Mesenchymal stem cell (in vitro differentiated cells and primary cell): ENCODE results near the gene CLUH.

Experiments
- DNase-seq: peaks from one replicate; pipeline ENCODE4 v3.0.0-alpha.2; 2013
- H2AFZ ChIP-seq: one replicate; pipeline ENCODE4 v1.6.1; 2013; ENCODE audit warnings: low read depth, mild to moderate bottlenecking, control low read depth, inconsistent platforms, low read length, moderate library complexity
- H2AK5ac ChIP-seq: 2 replicates; pipeline ENCODE4 v1.6.1; 2013; ENCODE audit warnings: low read length, moderate library complexity, mild to moderate bottlenecking, inconsistent platforms; ENCODE audit not compliant: severe bottlenecking
- H2BK120ac ChIP-seq: one replicate; pipeline ENCODE4 v1.6.1; 2013; ENCODE audit warnings: low read depth, mild to moderate bottlenecking, inconsistent platforms, low read length, moderate library complexity
- H2BK12ac ChIP-seq, 2 experiments: one replicate each; pipeline ENCODE4 v1.6.1; 2013; ENCODE audit warnings: inconsistent platforms in 2 of 2, low read length in 2 of 2, mild to moderate bottlenecking in 2 of 2, moderate library complexity in 2 of 2, control low read depth in 1 of 2
- H2BK15ac ChIP-seq: one replicate; pipeline ENCODE4 v1.6.1; 2013; ENCODE audit warnings: mild to moderate bottlenecking, low read depth, inconsistent platforms; ENCODE audit not compliant: poor library complexity, severe bottlenecking
- H2BK5ac ChIP-seq: 2 replicates; pipeline ENCODE4 v1.6.1; 2013; ENCODE audit warnings: low read depth, mild to moderate bottlenecking, low read length, control low read depth, inconsistent platforms; ENCODE audit not compliant: poor library complexity, severe bottlenecking
- H3K14ac ChIP-seq, 2 experiments: one replicate each; pipeline ENCODE4 v1.6.1; 2013; ENCODE audit warnings: inconsistent platforms in 2 of 2, low read length in 2 of 2, control low read depth in 1 of 2, mild to moderate bottlenecking in 1 of 2, moderate library complexity in 1 of 2
- H3K18ac ChIP-seq, 2 experiments: one replicate each; pipeline ENCODE4 v1.6.1; 2013; ENCODE audit warnings: inconsistent platforms in 2 of 2, low read length in 2 of 2, control low read depth in 1 of 2, low read depth in 1 of 2, mild to moderate bottlenecking in 1 of 2
- H3K23ac ChIP-seq, 2 experiments: one replicate each; pipeline ENCODE4 v1.6.1; 2013; ENCODE audit warnings: inconsistent platforms in 2 of 2, low read length in 2 of 2, mild to moderate bottlenecking in 2 of 2, moderate library complexity in 2 of 2, control low read depth in 1 of 2
- H3K27ac ChIP-seq: 2 replicates; pipeline ENCODE4 v1.5.1; 2013; ENCODE audit warnings: mild to moderate bottlenecking, moderate library complexity, low read length, control low read depth, inconsistent platforms; ENCODE audit not compliant: poor library complexity, severe bottlenecking
- H3K27me3 ChIP-seq, 2 experiments: 2 replicates each; pipeline versions ENCODE4 v1.6.1 to v1.7.0; 2013; ENCODE audit warnings: low read length in 2 of 2, mild to moderate bottlenecking in 2 of 2, moderate library complexity in 2 of 2, control low read depth in 1 of 2, inconsistent platforms in 1 of 2; ENCODE audit not compliant: control insufficient read depth in 1 of 2, insufficient read depth in 1 of 2
- H3K36me3 ChIP-seq, 2 experiments: 2 replicates each; pipeline versions ENCODE4 v1.6.1 to v1.7.0; 2013; ENCODE audit warnings: low read length in 2 of 2, control low read depth in 1 of 2, inconsistent platforms in 1 of 2, low read depth in 1 of 2, mild to moderate bottlenecking in 1 of 2; ENCODE audit not compliant: insufficient read depth in 2 of 2, control insufficient read depth in 1 of 2
- H3K4ac ChIP-seq, 2 experiments: one replicate each; pipeline ENCODE4 v1.6.1; 2013; ENCODE audit warnings: inconsistent platforms in 2 of 2, low read length in 2 of 2, mild to moderate bottlenecking in 2 of 2, moderate library complexity in 2 of 2, control low read depth in 1 of 2, low read depth in 1 of 2
- H3K4me1 ChIP-seq: 2 replicates; pipeline ENCODE4 v1.6.1; 2013; ENCODE audit warnings: low read depth, low read length, control low read depth; ENCODE audit not compliant: control insufficient read depth, insufficient read depth
- H3K4me2 ChIP-seq: 2 replicates; pipeline ENCODE4 v1.6.1; 2013; ENCODE audit warnings: low read length, mild to moderate bottlenecking, inconsistent platforms; ENCODE audit not compliant: poor library complexity, severe bottlenecking
- H3K4me3 ChIP-seq, 2 experiments: 2 replicates each; pipeline versions ENCODE4 v1.5.1 to v1.7.0; 2013; ENCODE audit warnings: low read length in 2 of 2, mild to moderate bottlenecking in 2 of 2, control low read depth in 1 of 2, low read depth in 1 of 2; ENCODE audit not compliant: insufficient read depth in 1 of 2
- H3K79me1 ChIP-seq: replicated peaks from 2 replicates; pipeline ENCODE4 v1.6.1; 2013; ENCODE audit warnings: mild to moderate bottlenecking, control low read depth, low read length, inconsistent platforms; ENCODE audit not compliant: poor library complexity, severe bottlenecking
- H3K9ac ChIP-seq: 2 replicates; pipeline ENCODE4 v1.7.0; 2013; ENCODE audit warnings: mild to moderate bottlenecking, low read length, moderate library complexity
- H3K9me3 ChIP-seq: 2 replicates; pipeline ENCODE4 v1.7.0; 2013; ENCODE audit warnings: mild to moderate bottlenecking, low read length; ENCODE audit not compliant: control insufficient read depth
- H4K8ac ChIP-seq: one replicate; pipeline ENCODE4 v1.6.1; 2013; ENCODE audit warnings: inconsistent platforms, mild to moderate bottlenecking, low read length, moderate library complexity
- H4K91ac ChIP-seq: one replicate; pipeline ENCODE4 v1.6.1; 2013; ENCODE audit warnings: mild to moderate bottlenecking, low read length, inconsistent platforms
- WGBS: methylation state at CpG from one replicate; pipeline ENCODE4 v1.1.7; 2013; ENCODE audit warnings: mixed read lengths; 5-methylcytosine and 5-hydroxymethylcytosine counted together

CLUH gene

DNA sequence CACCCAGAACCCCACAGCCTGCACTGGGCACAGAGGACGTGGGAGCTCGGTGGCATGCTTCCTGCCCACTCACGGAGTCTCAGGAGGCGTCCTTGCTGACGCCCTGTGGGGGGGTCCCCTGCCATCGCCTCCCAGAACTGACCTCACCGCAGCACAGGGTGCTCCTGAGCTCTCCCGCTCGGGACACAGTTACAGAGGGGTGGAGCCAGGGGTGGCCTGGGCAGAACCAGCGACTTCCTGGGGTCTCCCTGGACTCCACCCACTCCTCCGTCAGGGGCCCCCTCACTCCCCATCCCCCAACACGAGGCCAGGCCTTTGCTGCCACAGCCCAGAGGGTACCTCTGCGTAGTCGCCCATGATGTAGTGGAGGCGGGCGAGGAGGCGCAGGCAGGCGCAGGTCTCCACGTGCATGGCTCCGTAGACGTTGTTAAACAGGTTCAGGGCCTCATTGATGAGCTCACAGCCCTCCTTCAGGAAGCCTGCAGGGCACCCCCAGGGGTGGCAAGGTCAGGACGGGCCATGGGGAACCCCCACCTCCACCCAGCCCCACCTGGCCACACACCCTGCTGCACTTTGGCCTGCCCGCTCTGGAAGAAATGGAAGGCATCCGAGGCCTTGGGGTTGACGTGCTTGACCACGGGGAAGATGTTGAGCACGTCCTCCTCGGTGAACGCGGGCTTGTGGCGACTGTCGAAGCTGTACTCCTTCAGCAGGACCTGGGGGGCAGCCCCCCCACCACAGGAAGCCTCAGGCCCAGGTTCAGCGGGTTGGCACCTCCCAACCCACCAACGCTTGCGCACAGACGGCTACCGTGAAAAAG lies 17.8 kb downstream of the CLUH start:
- no peak overlapping the region for H3K4me2 ChIP-seq
- no peak overlapping the region for H3K18ac ChIP-seq
- H3K4ac ChIP-seq, result no peak overlapping the region
- no peak overlapping the region for H4K8ac ChIP-seq
- H2AK5ac ChIP-seq, result no peak overlapping the region
- H3K27me3 ChIP-seq, result no peaks in the 10 kb centered on the region
- H2BK120ac ChIP-seq, result no peak overlapping the region
- H4K91ac ChIP-seq, result no peak overlapping the region
- H3K9me3 ChIP-seq, result no peaks in the 10 kb centered on the region
- no peak overlapping the region for H2BK15ac ChIP-seq
- H3K23ac ChIP-seq, result no peak overlapping the region
- peaks cover 21% of the 10 kb centered on the region for H3K79me1 ChIP-seq
- H3K14ac ChIP-seq, result no peak overlapping the region
- WGBS, result 96% methylated on average over 37 of the region's 37 CpGs
- H3K9ac ChIP-seq, result no peak overlapping the region
- peaks cover 48 to 95% of the 10 kb centered on the region in 2 experiments for H3K36me3 ChIP-seq
- H3K27ac ChIP-seq, result no peak overlapping the region
- no peak overlapping the region for H2BK12ac ChIP-seq
- H2AFZ ChIP-seq, result no peak overlapping the region
- H3K4me1 ChIP-seq, result peaks cover 12% of the 10 kb centered on the region
- no peak overlapping the region for H2BK5ac ChIP-seq
- DNase-seq, result no peak
- no peak overlapping the region for H3K4me3 ChIP-seq

DNA sequence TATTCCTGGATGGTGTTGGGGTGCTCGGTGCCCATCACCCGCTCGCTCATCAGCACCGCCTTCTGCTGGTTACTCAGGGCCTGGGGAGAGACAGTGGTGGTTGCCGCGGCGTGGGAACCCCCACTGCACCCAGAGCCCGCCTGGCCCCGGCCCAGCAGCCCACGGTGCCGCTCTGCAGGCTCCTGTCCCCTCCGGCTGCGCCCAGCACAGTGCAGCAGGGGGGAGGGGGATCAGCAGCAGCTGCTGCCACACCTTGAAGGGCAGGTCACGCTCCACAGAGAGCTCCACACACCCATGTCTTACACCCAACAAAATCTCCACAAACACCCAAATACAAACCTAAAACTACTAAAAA lies 18.8 kb downstream of the CLUH start:
- Histone ChIP-seq H4K91ac (peak overlapping the region; percentile 28), H3K27me3 (no peaks in the 10 kb centered on the region)
- 95% methylated on average over 6 of the region's 14 CpGs for WGBS

DNA sequence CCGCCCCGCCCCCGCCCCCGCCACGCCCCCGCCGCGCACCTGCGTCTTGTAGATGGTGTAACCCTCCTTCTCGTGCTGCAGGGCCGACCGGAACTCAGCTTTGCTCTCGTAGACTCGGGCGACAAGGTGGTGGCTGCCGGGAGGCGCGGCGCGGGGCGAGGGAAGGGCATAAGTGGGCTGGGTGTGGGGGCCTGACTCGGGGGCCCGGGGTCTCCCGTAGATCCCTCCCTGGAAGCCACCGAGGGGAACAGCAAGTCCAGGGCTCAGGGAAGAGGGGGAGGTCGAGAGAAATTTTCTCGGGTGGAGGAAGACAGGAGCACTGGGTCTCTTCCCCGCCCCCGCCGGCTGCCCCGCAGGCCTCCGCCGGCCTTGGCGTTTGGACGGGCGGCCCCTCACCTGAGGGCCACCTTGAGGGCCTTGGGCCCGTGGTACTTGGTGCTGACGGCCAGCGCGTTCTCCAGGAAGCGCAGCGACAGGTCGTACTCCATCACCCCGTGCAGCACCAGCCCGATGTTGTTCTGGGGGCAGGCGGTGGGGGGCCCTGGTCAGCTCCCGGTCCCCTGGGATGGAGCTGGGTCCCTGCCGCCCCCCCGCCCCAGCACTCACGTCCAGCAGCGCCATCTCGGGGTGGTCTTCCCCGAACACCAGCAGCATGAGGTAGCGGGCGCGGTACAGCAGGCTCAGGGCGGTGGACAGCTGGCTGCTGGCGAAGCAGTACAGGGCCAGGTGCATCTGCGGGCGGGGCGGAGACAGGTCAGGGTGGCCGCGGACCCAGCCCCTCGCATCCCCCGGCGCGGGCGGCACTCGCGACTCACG lies 19.4 kb downstream of the CLUH start:
- H3K4ac ChIP-seq, result no peak overlapping the region
- H4K8ac ChIP-seq, result no peak overlapping the region
- H3K18ac ChIP-seq, result no peak overlapping the region
- H3K9me3 ChIP-seq, result no peaks in the 10 kb centered on the region
- no peak overlapping the region for H2BK5ac ChIP-seq
- H4K91ac ChIP-seq, result peak overlapping the region; percentile 28
- H2BK120ac ChIP-seq, result no peak overlapping the region
- no peak overlapping the region for H3K23ac ChIP-seq
- H2AFZ ChIP-seq, result no peak overlapping the region
- no peak overlapping the region for H2BK15ac ChIP-seq
- no peak overlapping the region for H2AK5ac ChIP-seq
- H3K27me3 ChIP-seq, result no peaks in the 10 kb centered on the region
- 95% methylated on average over 66 of the region's 71 CpGs for WGBS
- no peak overlapping the region for H3K4me2 ChIP-seq
- no peak overlapping the region for H2BK12ac ChIP-seq
- H3K14ac ChIP-seq, result no peak overlapping the region
- no peak for DNase-seq
- H3K27ac ChIP-seq, result no peak overlapping the region
- H3K79me1 ChIP-seq, result peaks cover 12% of the 10 kb centered on the region
- no peak overlapping the region for H3K4me3 ChIP-seq
- peaks cover 14% of the 10 kb centered on the region for H3K4me1 ChIP-seq
- peaks cover 34 to 82% of the 10 kb centered on the region in 2 experiments for H3K36me3 ChIP-seq
- no peak overlapping the region for H3K9ac ChIP-seq

More for the DNA sequence above, 18.8 kb downstream of the CLUH start:
- H3K27ac ChIP-seq, result no peak overlapping the region
- peaks cover 15% of the 10 kb centered on the region for H3K79me1 ChIP-seq
- H2BK120ac ChIP-seq, result no peak overlapping the region
- no peak overlapping the region for H3K23ac ChIP-seq
- no peak overlapping the region for H3K4me2 ChIP-seq
- H2AFZ ChIP-seq, result no peak overlapping the region
- H3K4me3 ChIP-seq, result peak overlapping the region in 1 of 2 experiments; percentile 26
- H2AK5ac ChIP-seq, result no peak overlapping the region
- no peak overlapping the region for H2BK15ac ChIP-seq
- H3K18ac ChIP-seq, result no peak overlapping the region
- peaks cover 14% of the 10 kb centered on the region for H3K4me1 ChIP-seq
- H3K4ac ChIP-seq, result no peak overlapping the region
- H3K9me3 ChIP-seq, result no peaks in the 10 kb centered on the region
- H4K8ac ChIP-seq, result no peak overlapping the region
- no peak overlapping the region for H3K9ac ChIP-seq
- H2BK12ac ChIP-seq, result no peak overlapping the region
- no peak for DNase-seq
- no peak overlapping the region for H2BK5ac ChIP-seq
- H3K14ac ChIP-seq, result no peak overlapping the region
- peaks cover 40 to 87% of the 10 kb centered on the region in 2 experiments for H3K36me3 ChIP-seq
